Spleen (tissue), 7 donors: Measurements from ENCODE around the gene NEDD4.

Experiments
- CTCF ChIP-seq, 11 experiments: fragments of 200-600 bp in 7 of 11; fragments of 450-650 bp in 4 of 11; sonication (generic) in 4 of 11; IDR thresholded peaks in 8 of 11; conservative IDR thresholded peaks in 3 of 11; 1 replicate in 7 of 11; 2 replicates in 4 of 11; pipeline versions ENCODE4 v1.4.0 to v1.8.0; 2016 to 2021; ENCODE audit warnings: antibody characterized with exemption in 11 of 11, inconsistent platforms in 4 of 11, mild to moderate bottlenecking in 1 of 11
- POLR2A ChIP-seq, 3 donors: fragments of 450-650 bp; IDR thresholded peaks; one replicate each; pipeline ENCODE4 v1.5.1; 2017; ENCODE audit warnings: antibody characterized with exemption in 3 of 3, mild to moderate bottlenecking in 1 of 3
- POLR2AphosphoS5 ChIP-seq, 3 donors: sonication (generic); formaldehyde crosslinking; IDR thresholded peaks; one replicate each; pipeline ENCODE4 v1.5.1; 2017; ENCODE audit warnings: antibody characterized with exemption in 3 of 3
- donor health status: DM: no; HTN: no; CAD: no; lungs with moderate emphysema.
- donor health status: DM: no; HTN: no; CAD: no.
- donor health status: DM: no; HTN: no; CAD: no.

- TF ChIP-seq CTCF (IDR thresholded peaks at IDR 0.05 in 8 of 11, conservative IDR thresholded peaks at IDR 0.05 in 3 of 11) (no peak), POLR2A (IDR thresholded peaks at IDR 0.05) (no peak), POLR2AphosphoS5 (IDR thresholded peaks at IDR 0.05) (no peak)
Measured at GRCh38 chr15:55981582-55982249, 11.7 kb downstream of the NEDD4 start.
